OCI-LY7 (cell line): Measurements from ENCODE around the gene RFX8. TPM values are rescaled to one million over a fixed set of nuclear protein-coding genes. Genes with fewer than 3 reads are reported as not detected.

Experiments
- BruUV-seq: library from RNA; stranded (reverse); fragments of 400-500 nt; replicated peaks from 2 replicates; lab custom pipeline; 2021; lab: Mats Ljungman, UMichigan
- CTCF ChIA-PET: fragments of 300-600 bp; sonication (Branson Sonifier 250); formaldehyde crosslinking; loops from one replicate; lab custom pipeline; 2022; ENCODE audit warnings: antibody characterized with exemption; ENCODE audit not compliant: unreplicated experiment; lab: Charles Lee
- POLR2A ChIA-PET: fragments of 300-600 bp; sonication (Branson Sonifier 250); formaldehyde crosslinking; loops from one replicate; lab custom pipeline; 2022; ENCODE audit warnings: antibody characterized with exemption; lab: Charles Lee
- DNase-seq: peaks from one replicate; pipeline ENCODE4 v3.0.0-alpha.2; 2015; ENCODE audit warnings: low spot score
- H2AFZ ChIP-seq: fragments of 200-600 bp; sonication (generic), shearing (Covaris generic); 2 replicates; pipeline ENCODE4 v1.6.1; 2014; ENCODE audit warnings: mild to moderate bottlenecking, antibody characterized with exemption, low read length, moderate library complexity
- H3K27ac ChIP-seq: fragments of 200-600 bp; sonication (generic); 2 replicates; pipeline ENCODE4 v1.5.1; 2014; ENCODE audit warnings: mixed run types, low read depth, mild to moderate bottlenecking, moderate library complexity, low read length, inconsistent platforms; ENCODE audit not compliant: poor library complexity, severe bottlenecking
- H3K36me3 ChIP-seq: fragments of 200-600 bp; sonication (generic); 2 replicates; pipeline ENCODE4 v1.6.1; 2014; ENCODE audit warnings: mild to moderate bottlenecking, antibody characterized with exemption, low read length, moderate library complexity, mixed read lengths; ENCODE audit not compliant: insufficient read depth
- H3K4me1 ChIP-seq: fragments of 200-600 bp; sonication (generic); 2 replicates; pipeline ENCODE4 v1.5.1; 2014; ENCODE audit warnings: mild to moderate bottlenecking, low read length; ENCODE audit not compliant: insufficient read depth, poor library complexity, severe bottlenecking
- H3K4me2 ChIP-seq: fragments of 200-600 bp; sonication (generic); 2 replicates; pipeline ENCODE4 v1.6.1; 2014; ENCODE audit warnings: mild to moderate bottlenecking, low read length
- H3K4me3 ChIP-seq: fragments of 200-600 bp; sonication (generic); 2 replicates; pipeline ENCODE4 v1.5.1; 2014; ENCODE audit warnings: mild to moderate bottlenecking, low read depth, low read length; ENCODE audit not compliant: poor library complexity, severe bottlenecking
- H3K79me2 ChIP-seq: fragments of 200-600 bp; sonication (generic); 2 replicates; pipeline ENCODE4 v1.6.1; 2016; ENCODE audit warnings: low read depth, mild to moderate bottlenecking, low read length, moderate library complexity, mixed read lengths; ENCODE audit not compliant: insufficient read depth
- H3K9me2 ChIP-seq: fragments of 200-600 bp; sonication (generic); 2 replicates; pipeline ENCODE4 v1.6.1; 2016; ENCODE audit warnings: mild to moderate bottlenecking, low read length, mixed read lengths; ENCODE audit not compliant: insufficient read depth
- H3K9me3 ChIP-seq: fragments of 200-600 bp; sonication (generic); 2 replicates; pipeline ENCODE4 v1.6.1; 2014; ENCODE audit warnings: mild to moderate bottlenecking, mixed run types, low read length, mixed read lengths
- H4K20me1 ChIP-seq: fragments of 200-600 bp; sonication (generic); 2 replicates; pipeline ENCODE4 v1.6.1; 2014; ENCODE audit warnings: mild to moderate bottlenecking, antibody characterized with exemption, low read length, moderate library complexity, mixed read lengths; ENCODE audit not compliant: insufficient read depth
- CTCF ChIP-seq: fragments of 200-600 bp; sonication (generic); conservative IDR thresholded peaks from 2 replicates; pipeline ENCODE4 v1.5.1; 2014; ENCODE audit warnings: mild to moderate bottlenecking, antibody characterized with exemption, low read length, moderate library complexity, mixed read lengths
- EZH2phosphoT487 ChIP-seq: fragments of 200-600 bp; sonication (generic); IDR thresholded peaks from 2 replicates; pipeline ENCODE4 v1.6.1; 2018; ENCODE audit warnings: low read depth, borderline replicate concordance, mild to moderate bottlenecking, mixed run types, antibody characterized with exemption, low read length, moderate library complexity, mixed read lengths
- intact Hi-C: fragments of 100-400 bp; cut with micrococcal nuclease; formaldehyde crosslinking; loops from one replicate; pipeline ENCODE4 v1.10.0; 2022; ENCODE audit not compliant: unreplicated experiment
- total RNA-seq, 2 experiments: library from RNA; depleted of rRNA in 1 of 2; stranded (reverse); fragments of >200 nt in 1 of 2; shearing (Covaris generic) in 1 of 2; gene quantifications; 2 replicates each; pipeline ENCODE4 v1.2.3, GENCODE V29; 2014 to 2022

RFX8 gene
- total RNA-seq, 2 experiments from 2014 or later: not detected

- no peak overlapping the region for H3K4me2 ChIP-seq
- H3K4me3 ChIP-seq: no peak overlapping the region
- no peak for DNase-seq
- ChIA-PET POLR2A (interaction anchor here (0.7 kb wide), 1 partner anchor 257 kb away, joined by 8 read pairs; no protein-coding TSS in a partner anchor), CTCF (no interaction called here)
- H3K4me1 ChIP-seq: no peaks in the 10 kb centered on the region
- H3K9me3 ChIP-seq: no peaks in the 10 kb centered on the region
- intact Hi-C loops: no loop called here
- H3K79me2 ChIP-seq: no peaks in the 10 kb centered on the region
- H4K20me1 ChIP-seq: no peaks in the 10 kb centered on the region
- no peaks in the 10 kb centered on the region for H3K9me2 ChIP-seq
- no peak overlapping the region for H2AFZ ChIP-seq
- BruUV-seq: no TSS peak
- no peaks in the 10 kb centered on the region for H3K36me3 ChIP-seq
- H3K27ac ChIP-seq: no peak overlapping the region
- no peak for TF ChIP-seq EZH2phosphoT487
- TF ChIP-seq CTCF: no peak
Measured at GRCh38 chr2:101357376-101357775, 117.5 kb downstream of the RFX8 start.

GRCh38 chr2:101356521-101356920 lies 118.4 kb downstream of the RFX8 start:
- no peak overlapping the region for H3K27ac ChIP-seq

More at GRCh38 chr2:101356521-101356920, 118.4 kb downstream of the RFX8 start:
- no peak overlapping the region for H2AFZ ChIP-seq
- DNase-seq: no peak
- no peaks in the 10 kb centered on the region for H3K9me2 ChIP-seq
- no peaks in the 10 kb centered on the region for H4K20me1 ChIP-seq
- CTCF ChIA-PET: no interaction called here
- BruUV-seq: no TSS peak
- intact Hi-C loops: no loop called here
- no peak for TF ChIP-seq EZH2phosphoT487
- TF ChIP-seq CTCF: no peak
- no peaks in the 10 kb centered on the region for H3K79me2 ChIP-seq
- H3K4me3 ChIP-seq: no peak overlapping the region
- H3K4me1 ChIP-seq: no peaks in the 10 kb centered on the region
- POLR2A ChIA-PET: no interaction called here
- no peak overlapping the region for H3K4me2 ChIP-seq
- H3K9me3 ChIP-seq: no peaks in the 10 kb centered on the region
- no peaks in the 10 kb centered on the region for H3K36me3 ChIP-seq
